ENCODE data around the gene LEPROT.

LEPROT gene

DNA sequence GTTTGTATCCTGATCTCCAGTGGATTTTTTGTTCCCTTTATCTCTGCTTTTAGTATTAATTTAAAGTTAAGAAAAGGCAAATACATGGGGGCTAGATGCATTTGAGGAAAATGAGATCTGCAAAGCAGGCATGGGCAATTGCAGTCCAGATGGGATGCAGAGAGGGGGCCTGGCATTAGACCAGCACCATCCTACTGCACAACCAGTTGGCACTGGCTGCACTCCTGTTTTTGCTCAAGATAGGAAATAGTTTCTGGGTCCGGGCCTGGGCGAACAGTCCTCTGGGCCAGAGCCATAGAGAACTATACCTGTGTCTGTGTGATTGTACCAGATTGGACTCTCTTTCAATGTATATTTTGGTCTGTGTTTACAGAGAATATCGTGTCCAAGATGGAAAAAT is 34.0 kb upstream of the LEPROT start:
- no peak overlapping the region for H3K27ac ChIP-seq
- no peak for DNase-seq (ENCODE audit: low spot score)
- CTCF ChIA-PET = no interaction called here
- POLR2A ChIA-PET (ENCODE audit: low non-redundant PET) = no interaction called here
- TF ChIP-seq, protein P1, sequence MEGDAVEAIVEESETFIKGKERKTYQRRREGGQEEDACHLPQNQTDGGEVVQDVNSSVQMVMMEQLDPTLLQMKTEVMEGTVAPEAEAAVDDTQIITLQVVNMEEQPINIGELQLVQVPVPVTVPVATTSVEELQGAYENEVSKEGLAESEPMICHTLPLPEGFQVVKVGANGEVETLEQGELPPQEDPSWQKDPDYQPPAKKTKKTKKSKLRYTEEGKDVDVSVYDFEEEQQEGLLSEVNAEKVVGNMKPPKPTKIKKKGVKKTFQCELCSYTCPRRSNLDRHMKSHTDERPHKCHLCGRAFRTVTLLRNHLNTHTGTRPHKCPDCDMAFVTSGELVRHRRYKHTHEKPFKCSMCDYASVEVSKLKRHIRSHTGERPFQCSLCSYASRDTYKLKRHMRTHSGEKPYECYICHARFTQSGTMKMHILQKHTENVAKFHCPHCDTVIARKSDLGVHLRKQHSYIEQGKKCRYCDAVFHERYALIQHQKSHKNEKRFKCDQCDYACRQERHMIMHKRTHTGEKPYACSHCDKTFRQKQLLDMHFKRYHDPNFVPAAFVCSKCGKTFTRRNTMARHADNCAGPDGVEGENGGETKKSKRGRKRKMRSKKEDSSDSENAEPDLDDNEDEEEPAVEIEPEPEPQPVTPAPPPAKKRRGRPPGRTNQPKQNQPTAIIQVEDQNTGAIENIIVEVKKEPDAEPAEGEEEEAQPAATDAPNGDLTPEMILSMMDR (conservative IDR thresholded peaks at IDR 0.05; ENCODE audit: low read depth) = no peak

DNA sequence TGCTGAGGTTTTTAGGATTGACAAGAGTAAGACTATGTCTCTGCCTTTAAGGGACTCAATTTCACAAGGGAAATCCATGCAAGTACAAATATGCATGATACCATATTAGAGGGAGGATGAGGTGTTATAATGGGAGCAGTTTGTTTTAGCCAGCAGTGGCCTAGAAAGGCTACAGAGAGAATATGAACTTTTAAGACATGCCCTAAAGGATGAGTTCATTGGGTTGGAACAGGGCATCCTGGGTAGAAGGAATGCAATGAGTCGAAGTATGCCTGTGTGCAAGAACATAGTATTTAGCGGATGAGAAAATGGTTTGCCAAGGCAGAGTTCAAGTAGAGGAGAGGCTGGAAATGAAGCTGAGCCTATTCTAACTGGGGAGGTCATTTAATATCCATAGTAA is 32.6 kb upstream of the LEPROT start:
- TF ChIP-seq, protein P1 (conservative IDR thresholded peaks at IDR 0.05; ENCODE audit: low read depth) = no peak
- ChIA-PET POLR2A (ENCODE audit: low non-redundant PET) (no interaction called here), CTCF (interaction anchor here (0.7 kb wide), 1 partner anchor 16 kb away, joined by 3 read pairs; no protein-coding TSS in a partner anchor)

DNA sequence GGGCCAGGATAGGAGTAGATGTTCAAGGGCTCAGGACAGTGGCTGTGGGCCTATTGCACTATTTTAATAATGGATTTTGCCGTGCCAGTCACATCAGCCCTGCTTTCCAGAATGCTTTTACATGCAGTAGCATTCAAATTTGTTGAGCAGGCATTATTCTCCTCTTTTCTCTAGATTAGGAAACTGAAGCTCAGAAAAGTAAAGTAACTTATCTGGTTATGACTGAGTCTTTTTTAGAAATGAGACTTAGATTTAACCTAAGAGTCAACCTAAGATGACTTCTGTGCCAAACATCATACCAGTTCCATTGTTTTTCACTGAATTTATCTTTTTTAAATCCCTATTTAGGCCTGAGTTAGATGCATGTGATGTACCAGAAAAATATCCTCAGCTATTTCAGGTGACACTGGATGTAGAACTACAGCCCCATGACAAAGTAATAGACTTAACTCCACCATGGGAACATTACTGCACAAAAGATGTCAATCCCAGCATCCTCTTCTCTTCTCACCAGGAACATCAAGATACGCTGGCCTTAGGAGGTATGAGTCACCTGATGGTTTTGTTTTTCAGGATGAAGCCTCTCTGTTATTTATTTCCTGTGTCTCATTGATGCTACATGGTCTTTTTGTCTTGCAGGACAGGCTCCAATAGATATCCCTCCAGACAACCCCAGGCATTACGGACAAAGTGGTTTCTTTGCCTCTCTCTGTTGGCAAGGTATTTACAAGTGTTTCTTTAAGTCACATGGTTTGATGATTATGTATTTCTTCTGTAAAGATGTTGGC is 31.4 kb upstream of the LEPROT start:
- DNase-seq (ENCODE audit: low spot score) = no peak
- TF ChIP-seq, protein P1 (conservative IDR thresholded peaks at IDR 0.05; ENCODE audit: low read depth) = no peak
- ChIA-PET POLR2A (ENCODE audit: low non-redundant PET) (no interaction called here), CTCF (no interaction called here)
- H3K27ac ChIP-seq = no peak overlapping the region

More for the DNA sequence above, 32.6 kb upstream of the LEPROT start:
- no peak for DNase-seq (ENCODE audit: low spot score)
- H3K27ac ChIP-seq = no peak overlapping the region

DNA sequence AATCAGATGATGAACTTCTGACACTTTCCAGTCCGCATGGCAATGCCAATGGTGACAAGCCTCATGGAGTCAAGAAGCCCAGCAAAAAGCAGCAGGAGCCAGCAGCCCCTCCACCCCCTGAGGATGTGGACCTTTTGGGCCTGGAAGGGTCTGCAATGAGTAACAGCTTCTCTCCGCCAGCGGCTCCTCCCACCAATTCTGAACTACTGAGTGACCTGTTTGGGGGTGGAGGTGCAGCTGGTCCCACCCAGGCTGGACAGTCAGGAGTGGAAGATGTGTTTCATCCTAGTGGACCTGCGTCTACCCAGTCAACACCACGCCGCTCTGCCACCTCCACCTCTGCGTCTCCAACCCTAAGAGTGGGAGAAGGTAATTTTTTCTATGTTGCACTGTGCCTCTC is 28.0 kb upstream of the LEPROT start:
- ChIA-PET CTCF (no interaction called here), POLR2A (ENCODE audit: low non-redundant PET) (no interaction called here)
- TF ChIP-seq, protein P1 (conservative IDR thresholded peaks at IDR 0.05; ENCODE audit: low read depth) = no peak
- no peak overlapping the region for H3K27ac ChIP-seq
- DNase-seq (ENCODE audit: low spot score) = no peak

DNA sequence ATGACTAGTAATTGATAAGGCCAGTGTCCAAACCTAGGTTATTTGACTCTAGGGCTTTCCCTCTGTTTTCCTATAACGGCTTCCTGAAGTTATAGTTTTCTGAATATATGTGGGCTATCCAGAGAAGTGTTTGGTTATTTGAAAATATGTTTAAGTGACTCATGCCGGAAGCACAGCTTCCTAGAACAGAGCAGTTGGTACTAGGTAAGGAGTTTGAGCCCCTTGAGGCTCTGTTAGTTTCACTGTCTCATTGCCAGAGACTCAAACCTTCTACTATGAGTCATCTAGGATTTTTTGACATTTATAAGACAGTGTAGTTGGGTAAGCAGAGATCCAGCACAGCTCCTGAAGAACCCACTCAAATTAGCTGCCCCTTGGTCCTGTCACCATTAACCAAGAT is 27.1 kb upstream of the LEPROT start:
- peak; percentile 39 for DNase-seq (ENCODE audit: low spot score)
- TF ChIP-seq, protein P1 (conservative IDR thresholded peaks at IDR 0.05; ENCODE audit: low read depth) = no peak
- POLR2A ChIA-PET (ENCODE audit: low non-redundant PET) = no interaction called here
- H3K27ac ChIP-seq = no peak overlapping the region
- CTCF ChIA-PET = no interaction called here

DNA sequence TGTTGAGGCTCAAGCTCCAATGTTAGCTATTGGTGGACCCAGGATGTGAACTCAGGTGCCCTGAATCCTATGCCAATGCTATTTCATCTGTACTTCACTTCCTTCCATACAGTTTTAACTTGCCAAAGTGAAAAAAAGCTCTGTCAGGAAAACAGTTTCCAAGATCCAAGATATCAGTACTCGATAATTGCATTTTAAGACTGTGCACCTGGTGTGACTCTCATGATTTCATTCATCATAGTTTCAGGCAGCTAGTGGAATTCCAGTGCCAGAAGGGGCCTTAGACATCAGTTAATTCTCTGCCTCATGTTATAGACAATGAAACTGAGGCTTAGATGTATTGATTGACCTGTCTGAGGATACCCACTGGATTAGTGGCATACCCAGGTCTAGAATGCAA is 26.5 kb upstream of the LEPROT start:
- ChIA-PET CTCF (no interaction called here), POLR2A (ENCODE audit: low non-redundant PET) (no interaction called here)

More for the DNA sequence above, 26.5 kb upstream of the LEPROT start:
- no peak overlapping the region for H3K27ac ChIP-seq
- TF ChIP-seq, protein P1 (conservative IDR thresholded peaks at IDR 0.05; ENCODE audit: low read depth) = no peak
- DNase-seq (ENCODE audit: low spot score) = no peak

Measured in RWPE1 (cell line).